Fibroblast of villous mesenchyme (primary cell): ENCODE data around the gene FMNL1. TPM values are rescaled to one million over a fixed set of nuclear protein-coding genes. Genes with fewer than 3 reads are reported as not detected.

Experiments used
- DNase-seq: peaks from one replicate; pipeline ENCODE4 v3.0.0-alpha.2; 2010; ENCODE audit warnings: low read depth
- H3K4me3 ChIP-seq: 2 replicates; pipeline ENCODE4 v1.5.1; 2011; ENCODE audit warnings: low read depth, mild to moderate bottlenecking, low read length
- total RNA-seq: library from RNA; depleted of rRNA; stranded (reverse); fragments of >200 nt; gene quantifications from 2 replicates; pipeline ENCODE4 v1.2.3, GENCODE V29; 2012
- TF ChIP-seq, protein P1 (sequence below): IDR thresholded peaks from 2 replicates; pipeline ENCODE4 v1.5.1; 2012; ENCODE audit warnings: low read depth, mild to moderate bottlenecking, low read length; ENCODE audit not compliant: insufficient read depth

FMNL1 gene
- total RNA-seq, 1 donor = 5.2 TPM

DNA sequence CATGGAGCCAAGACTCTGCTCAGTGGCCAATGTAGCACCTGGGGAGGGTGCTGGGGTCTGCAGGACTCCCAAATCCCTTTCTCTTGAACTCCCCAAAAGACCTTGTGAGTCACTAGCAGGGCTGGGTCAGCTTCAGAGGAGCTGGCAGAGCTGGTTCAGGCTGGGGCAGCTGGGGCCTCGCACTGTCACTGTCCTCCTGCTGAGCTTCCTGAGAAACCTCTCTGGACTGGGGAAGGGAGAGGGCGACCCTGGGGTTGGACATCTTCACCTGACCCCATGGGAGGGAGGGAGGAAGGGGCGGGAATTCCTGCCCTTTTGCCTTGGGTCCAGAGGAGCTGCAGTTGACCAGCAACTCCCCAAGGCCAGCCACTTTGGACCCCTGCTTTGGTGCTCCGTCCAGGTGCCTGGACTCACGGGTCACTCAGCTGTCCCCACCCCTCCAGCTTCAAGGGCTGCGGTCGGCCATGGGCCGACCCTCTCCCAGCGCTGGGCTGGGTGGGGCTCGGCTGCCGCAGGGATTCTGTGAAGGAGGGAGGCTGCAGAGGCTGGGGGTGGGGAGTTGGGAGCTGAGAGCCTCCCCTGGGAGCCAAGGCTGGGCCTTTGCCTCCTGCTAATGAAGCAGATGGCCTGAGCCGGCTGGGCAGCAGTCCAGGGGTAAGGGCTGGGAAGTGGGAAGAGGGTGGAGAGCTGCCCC, 9.2 kb downstream of the FMNL1 start:
- DNase-seq = peak; percentile 81
- TF ChIP-seq, protein P1, sequence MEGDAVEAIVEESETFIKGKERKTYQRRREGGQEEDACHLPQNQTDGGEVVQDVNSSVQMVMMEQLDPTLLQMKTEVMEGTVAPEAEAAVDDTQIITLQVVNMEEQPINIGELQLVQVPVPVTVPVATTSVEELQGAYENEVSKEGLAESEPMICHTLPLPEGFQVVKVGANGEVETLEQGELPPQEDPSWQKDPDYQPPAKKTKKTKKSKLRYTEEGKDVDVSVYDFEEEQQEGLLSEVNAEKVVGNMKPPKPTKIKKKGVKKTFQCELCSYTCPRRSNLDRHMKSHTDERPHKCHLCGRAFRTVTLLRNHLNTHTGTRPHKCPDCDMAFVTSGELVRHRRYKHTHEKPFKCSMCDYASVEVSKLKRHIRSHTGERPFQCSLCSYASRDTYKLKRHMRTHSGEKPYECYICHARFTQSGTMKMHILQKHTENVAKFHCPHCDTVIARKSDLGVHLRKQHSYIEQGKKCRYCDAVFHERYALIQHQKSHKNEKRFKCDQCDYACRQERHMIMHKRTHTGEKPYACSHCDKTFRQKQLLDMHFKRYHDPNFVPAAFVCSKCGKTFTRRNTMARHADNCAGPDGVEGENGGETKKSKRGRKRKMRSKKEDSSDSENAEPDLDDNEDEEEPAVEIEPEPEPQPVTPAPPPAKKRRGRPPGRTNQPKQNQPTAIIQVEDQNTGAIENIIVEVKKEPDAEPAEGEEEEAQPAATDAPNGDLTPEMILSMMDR = no peak
- H3K4me3 ChIP-seq = peak overlapping the region; percentile 4

- H3K4me3 ChIP-seq = peak overlapping the region; percentile 4
- peak; percentile 34 for DNase-seq
- TF ChIP-seq, protein P1 = peak; percentile 37
Observed at GRCh38 chr17:45231481-45232116, 9.9 kb downstream of the FMNL1 start.

DNA sequence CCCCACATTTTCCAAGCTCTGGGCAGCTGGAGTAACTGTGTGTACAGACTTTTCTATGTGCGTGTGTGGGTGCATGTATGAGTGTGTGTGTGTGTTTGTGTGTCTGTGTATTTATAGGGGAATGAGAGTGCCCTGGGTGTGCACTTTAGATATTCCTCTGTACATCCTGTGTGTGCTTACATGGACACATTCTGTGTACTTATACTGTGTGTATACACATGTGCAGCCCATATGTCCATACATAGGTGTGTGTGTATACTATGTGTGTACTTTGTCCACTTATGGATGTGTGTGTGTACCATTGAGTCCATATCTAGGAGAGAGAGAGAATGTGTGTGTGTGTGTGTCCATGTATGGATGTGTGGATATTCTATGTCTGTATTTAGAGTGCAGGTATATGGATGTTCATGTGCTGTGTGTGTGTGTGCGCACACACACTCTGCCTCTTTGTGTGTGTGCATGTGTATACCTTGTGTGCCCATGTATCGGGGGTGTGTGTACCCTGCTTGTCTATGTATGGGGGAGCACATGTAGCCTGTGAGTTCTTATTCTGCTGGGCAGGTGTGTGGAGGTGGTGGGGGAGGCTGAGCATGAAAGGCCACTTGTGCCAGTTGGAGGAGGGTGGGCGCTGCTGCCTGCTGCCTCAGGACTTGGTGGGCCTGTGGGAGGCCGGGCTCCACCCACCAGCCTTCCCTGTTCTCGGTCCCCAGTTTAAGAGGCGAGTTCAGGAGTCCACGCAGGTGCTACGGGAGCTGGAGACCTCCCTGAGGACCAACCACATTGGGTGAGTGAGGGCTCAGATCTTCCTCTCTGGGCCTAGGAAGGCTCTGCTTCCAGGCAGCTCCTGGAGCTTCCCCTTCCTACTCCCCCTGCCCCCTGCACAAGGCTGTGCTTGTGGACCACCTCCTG, 11.1 kb downstream of the FMNL1 start:
- DNase-seq = no peak
- H3K4me3 ChIP-seq = no peak overlapping the region
- TF ChIP-seq, protein P1 = no peak

GRCh38 chr17:45233423-45233924, 11.8 kb downstream of the FMNL1 start:
- TF ChIP-seq, protein P1 = no peak
- H3K4me3 ChIP-seq = no peak overlapping the region
- no peak for DNase-seq

GRCh38 chr17:45234641-45235415, 13.1 kb downstream of the FMNL1 start:
- TF ChIP-seq, protein P1 = peak; percentile 36
- no peak for DNase-seq

More at GRCh38 chr17:45234641-45235415, 13.1 kb downstream of the FMNL1 start:
- no peak overlapping the region for H3K4me3 ChIP-seq
